NK-92 (cell line): Measurements from ENCODE around the gene MIPOL1.
"Not testable (repeated sequence)": the region's sequence is repeated elsewhere in the genome, so short reads cannot be mapped to it uniquely, and the experiment has no call there.

Experiments used
- DNase-seq: peaks from one replicate; lab custom pipeline; 2025; ENCODE audit not compliant: unreplicated experiment; lab: John Stamatoyannopoulos, UW

Gene MIPOL1

GRCh38 chr14:37230551-37231194 lies 32.9 kb downstream of the MIPOL1 start:
- DNase-seq: no peak

DNA sequence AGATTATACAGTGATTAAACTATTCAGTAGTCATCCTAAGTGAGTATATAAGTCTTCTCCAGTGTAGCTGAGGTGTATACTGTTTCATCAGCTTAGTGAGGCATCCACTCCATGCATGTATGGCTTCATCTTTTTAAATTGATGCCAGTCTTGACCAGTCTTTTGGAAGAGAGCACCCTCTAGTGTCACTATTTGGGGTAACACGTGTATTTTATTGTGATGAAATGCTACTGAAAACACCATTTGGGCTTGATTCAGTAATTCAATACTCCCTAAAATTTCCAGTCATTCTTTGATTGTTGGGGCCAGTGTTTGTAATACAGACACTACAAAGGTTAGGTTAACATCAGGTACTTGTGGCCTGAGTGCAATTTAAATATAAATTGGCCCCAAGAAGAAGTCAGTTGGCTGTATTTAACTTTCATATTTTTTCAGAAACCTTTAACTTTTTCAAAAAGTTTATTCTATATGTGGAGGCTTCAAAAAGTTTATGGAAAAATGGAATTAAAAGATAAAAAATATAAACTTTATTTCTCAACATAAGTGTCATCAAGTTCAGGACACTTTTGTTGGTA lies 35.3 kb downstream of the MIPOL1 start:
- no peak for DNase-seq

DNA sequence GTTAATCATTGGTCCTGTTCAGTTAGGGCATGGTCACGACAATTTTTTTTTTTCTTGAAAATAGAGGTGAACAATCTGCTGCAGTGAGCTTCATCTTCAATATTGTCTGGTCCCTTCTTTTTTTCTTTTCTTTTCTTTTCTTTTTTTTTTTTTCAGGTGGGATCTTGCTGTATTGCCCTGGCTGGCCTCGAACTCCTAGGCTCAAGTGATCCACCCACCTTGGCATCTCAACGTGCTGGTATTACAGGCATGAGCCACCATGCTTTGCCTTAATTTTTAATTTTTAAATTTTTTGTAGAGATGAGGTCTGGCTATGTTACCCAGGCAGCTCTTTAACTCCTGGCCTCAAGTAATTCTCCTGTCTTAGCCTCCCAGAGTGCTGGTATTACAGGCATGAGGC lies 36.5 kb downstream of the MIPOL1 start:
- DNase-seq: no peak

GRCh38 chr14:37236044-37236443 lies 38.3 kb downstream of the MIPOL1 start:
- DNase-seq: not testable (repeated sequence)

DNA sequence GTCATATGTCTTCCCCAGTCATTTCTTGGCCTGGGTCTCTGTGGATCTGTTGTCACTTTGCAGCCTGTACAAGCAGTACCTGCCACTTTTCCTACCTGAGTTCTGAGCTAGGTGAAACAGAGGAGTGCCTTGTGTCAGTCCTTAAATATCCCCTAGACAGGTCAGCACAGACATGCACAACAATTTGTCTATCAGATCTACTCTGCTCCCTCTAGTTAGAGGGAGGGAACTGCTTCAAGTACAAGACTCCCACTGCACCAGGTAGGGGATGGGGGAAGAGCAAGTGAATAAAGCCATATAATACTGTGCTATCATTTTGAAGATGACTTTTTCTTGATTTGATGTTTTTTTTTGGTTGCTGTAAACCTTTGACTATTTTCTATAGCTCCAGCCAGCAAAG lies 39.4 kb downstream of the MIPOL1 start:
- DNase-seq: no peak

- no peak for DNase-seq
These were observed 40.0 kb downstream of the MIPOL1 start for GRCh38 chr14:37237735-37238200.

DNA sequence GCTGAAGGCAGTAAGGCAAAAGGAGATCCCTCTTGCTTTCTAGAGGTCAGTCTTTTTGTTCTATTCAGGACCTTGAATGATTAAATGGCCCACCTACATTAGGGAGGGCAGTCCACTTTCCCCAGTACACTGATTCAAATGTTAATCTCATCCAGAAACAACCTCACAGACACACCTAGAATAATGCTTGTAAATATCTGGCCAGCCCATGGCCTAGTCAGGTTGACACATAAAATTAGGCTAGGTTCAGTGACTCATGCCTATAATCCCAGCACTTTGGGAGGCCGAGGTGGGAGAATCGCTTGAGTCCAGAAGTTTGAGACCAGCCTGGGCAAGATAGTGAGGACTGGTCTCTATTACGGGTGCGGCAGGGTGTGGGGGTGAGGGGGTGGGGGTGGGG lies 43.5 kb downstream of the MIPOL1 start:
- DNase-seq: no peak

- no peak for DNase-seq
These were observed 48.7 kb downstream of the MIPOL1 start for GRCh38 chr14:37246427-37246829.

- DNase-seq: no peak
These were observed 50.2 kb downstream of the MIPOL1 start for GRCh38 chr14:37247791-37248461.

DNA sequence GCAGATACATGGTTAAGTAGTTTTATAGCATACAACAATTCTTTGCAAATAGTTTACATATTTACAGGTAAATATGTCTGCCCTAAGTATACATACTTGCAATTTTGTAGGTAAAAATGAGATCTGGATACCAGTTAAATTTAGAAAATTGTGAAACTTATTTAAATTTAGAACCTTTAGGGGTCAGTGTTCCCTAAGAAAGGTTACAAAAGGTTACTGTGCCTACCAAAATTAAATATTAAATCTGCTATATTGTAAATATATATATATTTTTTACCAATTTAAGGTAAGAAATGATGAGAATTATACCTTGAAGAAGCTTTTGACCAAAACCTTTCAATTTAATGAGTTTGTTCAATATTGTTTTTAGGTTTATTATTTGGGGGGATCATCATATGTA lies 54.0 kb downstream of the MIPOL1 start:
- DNase-seq: no peak

GRCh38 chr14:37252434-37252833 lies 54.7 kb downstream of the MIPOL1 start:
- no peak for DNase-seq

DNA sequence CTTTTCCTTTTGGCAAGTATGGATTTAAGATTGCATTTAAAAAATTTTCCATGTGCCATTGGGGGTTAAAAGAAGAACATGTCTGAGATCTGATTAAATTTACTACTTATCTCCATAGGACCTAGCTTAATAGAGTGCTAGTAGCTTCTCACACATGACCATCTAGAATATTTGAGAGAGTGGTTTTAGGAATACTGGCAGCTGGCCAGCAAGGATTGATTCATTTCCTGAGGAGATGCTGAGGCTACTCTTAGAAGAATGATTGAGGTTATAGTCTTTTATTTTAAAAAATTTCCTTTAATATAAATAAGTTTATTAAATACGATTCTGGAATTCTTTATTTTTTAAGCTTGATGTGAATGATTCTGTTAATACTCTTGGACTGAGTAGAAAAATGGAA lies 56.2 kb downstream of the MIPOL1 start:
- DNase-seq: no peak

GRCh38 chr14:37254411-37254947 lies 56.7 kb downstream of the MIPOL1 start:
- no peak for DNase-seq

DNA sequence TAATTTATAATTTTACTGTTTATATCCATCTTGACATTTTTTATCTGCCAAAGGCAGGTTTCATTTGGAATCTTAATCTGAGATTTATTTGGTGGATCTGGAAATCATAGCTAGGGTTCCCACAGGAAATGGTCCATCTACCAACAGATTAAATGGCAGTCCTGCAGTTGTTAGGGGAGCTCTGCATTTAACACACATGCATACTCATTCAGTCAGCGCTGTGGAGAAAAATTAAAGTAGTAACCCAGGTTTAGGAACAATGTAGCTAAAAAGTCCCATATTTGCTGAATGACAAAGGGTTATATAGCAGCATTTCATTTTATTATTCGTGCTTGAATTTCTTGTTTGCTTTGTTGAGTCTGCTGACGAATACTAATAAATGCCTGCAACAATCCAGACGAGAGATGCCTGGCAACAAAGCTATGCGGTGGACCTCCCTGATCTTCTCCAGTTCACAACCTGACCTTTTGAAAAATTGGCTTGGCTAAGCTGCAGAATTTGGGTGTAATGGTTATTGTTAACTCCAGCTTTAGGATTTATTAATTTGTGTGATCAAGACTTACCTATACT lies 59.8 kb downstream of the MIPOL1 start:
- DNase-seq: no peak

- DNase-seq: no peak
These were observed 64.9 kb downstream of the MIPOL1 start for GRCh38 chr14:37262649-37263048.

DNA sequence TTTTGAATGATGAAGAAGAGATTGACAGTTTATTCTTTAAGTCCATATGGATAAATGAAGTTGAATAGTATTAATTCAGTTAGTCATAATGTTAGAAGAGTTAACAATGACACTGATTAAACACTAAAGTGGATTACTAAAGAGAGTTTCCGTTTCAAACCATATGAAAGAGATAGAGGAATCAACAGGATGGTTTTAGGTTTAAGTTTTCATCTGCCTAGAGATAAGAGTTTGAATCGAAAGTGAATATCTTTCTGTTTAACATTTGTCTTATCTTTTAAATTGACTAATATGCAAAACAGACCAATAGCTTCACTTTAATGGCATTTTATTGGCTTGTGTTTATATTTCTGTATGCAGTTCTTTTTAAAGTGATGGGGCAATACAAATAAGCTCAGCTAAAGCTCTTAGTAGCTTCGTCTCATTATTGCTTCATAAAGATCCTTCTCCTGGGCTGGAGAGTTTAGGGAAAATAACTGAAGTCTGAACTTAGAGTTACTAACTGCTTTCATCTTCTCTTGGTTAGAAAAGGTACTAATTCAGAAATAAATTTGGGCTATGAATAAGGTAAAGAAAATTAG lies 66.0 kb downstream of the MIPOL1 start:
- no peak for DNase-seq

GRCh38 chr14:37268788-37269187 lies 71.1 kb downstream of the MIPOL1 start:
- DNase-seq: no peak

- no peak for DNase-seq
These were observed 72.9 kb downstream of the MIPOL1 start for GRCh38 chr14:37270629-37271028.

DNA sequence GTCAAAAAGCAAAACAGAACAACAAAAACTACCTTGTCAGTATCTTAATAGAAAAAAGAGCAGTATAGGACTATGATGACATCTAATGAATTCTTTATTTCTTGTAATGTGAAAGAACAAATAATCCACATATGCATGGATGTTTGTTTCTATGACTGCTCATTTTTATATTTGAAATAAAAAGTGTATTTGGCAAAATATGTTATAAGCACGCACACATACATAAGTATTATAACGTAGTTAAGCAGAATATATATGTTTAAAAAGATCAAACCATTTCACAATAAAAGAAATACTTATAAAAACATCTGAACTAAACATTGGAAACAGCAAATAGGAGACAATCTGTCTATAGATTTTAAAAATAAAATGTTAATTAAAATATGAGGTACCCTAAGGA lies 74.8 kb downstream of the MIPOL1 start:
- no peak for DNase-seq

DNA sequence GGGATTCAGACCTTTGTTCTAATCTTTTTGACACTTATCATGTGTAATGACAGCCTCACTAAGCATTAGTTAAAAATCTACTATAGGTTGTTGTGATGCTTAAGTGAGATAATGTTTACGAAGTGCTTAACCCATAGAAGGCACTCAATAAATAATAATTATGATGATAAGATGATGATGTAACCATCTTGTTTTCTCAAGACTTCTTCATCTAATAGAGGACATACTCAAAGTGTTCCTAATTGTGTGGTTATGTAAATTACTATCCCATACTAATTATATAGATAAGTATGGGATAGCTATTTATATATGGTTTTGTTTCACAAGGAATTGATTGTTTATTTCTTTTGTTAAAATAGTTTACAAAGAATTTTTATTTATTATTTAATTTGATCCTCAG lies 76.9 kb downstream of the MIPOL1 start:
- DNase-seq: no peak

DNA sequence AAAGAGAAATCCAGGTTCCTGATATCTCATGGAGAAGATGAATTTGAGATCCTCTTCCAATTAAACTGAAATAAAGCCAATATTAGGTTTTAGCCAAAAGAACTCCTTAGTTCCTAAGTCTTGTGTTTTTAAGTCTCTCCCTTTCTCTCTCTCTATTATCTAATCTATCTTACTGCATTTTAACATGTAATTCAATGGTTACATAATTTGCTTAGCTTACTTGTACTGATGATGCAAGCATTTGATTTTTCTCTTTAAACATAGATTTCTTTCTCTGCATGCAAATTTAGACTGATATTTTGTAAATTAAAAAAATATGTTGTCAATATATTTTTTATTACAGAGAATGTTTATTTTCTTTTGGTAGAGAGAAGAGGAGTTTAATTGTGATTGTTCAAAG lies 78.2 kb downstream of the MIPOL1 start:
- DNase-seq: no peak
